ENCODE data around the gene TPP1. TPM values are rescaled to one million over a fixed set of nuclear protein-coding genes. Genes with fewer than 3 reads are reported as not detected.

Gene TPP1
- polyA plus RNA-seq, 2 of the 4 experiments (the other 2 are of a cell fraction), result 41.6 to 53.2 TPM

DNA sequence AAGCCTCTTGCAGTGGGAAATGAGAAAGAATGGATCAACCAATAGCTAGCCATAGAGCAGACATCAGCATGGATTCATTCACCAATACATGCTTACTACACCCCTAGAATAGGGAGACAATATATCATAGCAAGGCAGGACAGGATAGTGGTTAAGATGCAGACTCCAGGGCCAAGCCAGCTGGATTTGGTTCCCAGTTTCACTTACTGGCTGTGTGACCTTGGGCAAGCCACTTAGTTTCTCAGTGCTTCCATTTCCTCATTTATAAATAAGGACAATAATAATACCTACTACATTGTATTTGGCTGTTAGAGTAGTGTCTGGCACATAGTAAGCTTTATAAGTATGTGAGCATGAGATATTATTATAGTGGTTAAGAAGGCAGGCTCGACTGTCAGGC, 29.3 kb upstream of the TPP1 start:
- FAIRE-seq (no peak), DNase-seq (ENCODE audit: low read depth in 1 of 2, low spot score in 1 of 2) (no peak), ATAC-seq (no peak)
- Histone ChIP-seq H3K27ac (no peak overlapping the region), H3K4me2 (no peak overlapping the region), H3K9me3 (no peaks in the 10 kb centered on the region), H3K4me1 (no peaks in the 10 kb centered on the region), H3K4me3 (no peak overlapping the region)
- TF ChIP-seq NPAS2 (CRISPR knock-in tag; IDR thresholded peaks at IDR 0.05; ENCODE audit: borderline replicate concordance), result no peak
- TF ChIP-seq ZC3H11A (IDR thresholded peaks at IDR 0.05), result no peak
- no peak for TF ChIP-seq BHLHE40 (IDR thresholded peaks at IDR 0.05; ENCODE audit: low read depth, low read length)
- no peak for TF ChIP-seq KDM5A (IDR thresholded peaks at IDR 0.05)
- no peak for TF ChIP-seq FOSB (CRISPR knock-in tag; IDR thresholded peaks at IDR 0.05)
- TF ChIP-seq ZFP36 (IDR thresholded peaks at IDR 0.05; ENCODE audit: borderline replicate concordance, partially characterized antibody), result no peak
- no peak for TF ChIP-seq RCOR1 (IDR thresholded peaks at IDR 0.05; ENCODE audit: low read depth, low read length)
- TF ChIP-seq HOXB5 (CRISPR knock-in tag; IDR thresholded peaks at IDR 0.05), result no peak
- TF ChIP-seq KDM1A (IDR thresholded peaks at IDR 0.05; ENCODE audit: low read depth), result no peak
- no peak for TF ChIP-seq CBX2 (IDR thresholded peaks at IDR 0.05; ENCODE audit: borderline replicate concordance, low read depth)
- no peak for TF ChIP-seq EP300 (IDR thresholded peaks at IDR 0.05)
- TF ChIP-seq PHF8 (IDR thresholded peaks at IDR 0.05; ENCODE audit: borderline replicate concordance, low read depth), result no peak
- POLR2A ChIA-PET, result no interaction called here
- 6% methylated on average over 1 of the region's 1 CpG for WGBS (ENCODE audit: missing lambda C conversion rate)
- CTCF ChIA-PET, result interaction anchor here (1.7 kb wide), 1 partner anchor 10 kb away, joined by 4 read pairs; no protein-coding TSS in a partner anchor

DNA sequence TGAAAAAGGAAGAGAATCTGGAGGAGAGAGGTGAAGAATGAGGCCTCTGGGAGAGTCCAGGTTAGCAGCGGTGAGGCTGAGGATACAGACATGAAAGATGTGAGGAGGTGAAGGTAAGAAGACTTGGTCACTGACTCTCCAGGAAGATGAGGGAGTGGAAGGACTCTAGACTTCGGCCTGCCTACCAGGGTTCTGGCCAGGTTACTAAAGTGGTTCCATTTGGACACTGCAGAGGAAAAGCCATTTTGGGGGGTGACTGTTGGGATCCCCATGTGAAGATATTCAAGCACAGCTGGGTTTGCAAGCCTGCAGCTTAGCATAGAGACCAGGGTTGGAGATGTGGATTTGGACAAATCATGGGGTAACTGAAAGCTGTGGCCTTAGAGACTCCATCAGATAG, 28.6 kb upstream of the TPP1 start:
- ATAC-seq (no peak), FAIRE-seq (no peak), DNase-seq (ENCODE audit: low read depth in 1 of 2, low spot score in 1 of 2) (no peak)
- WGBS (ENCODE audit: missing lambda C conversion rate), result 58% methylated on average over 2 of the region's 2 CpGs
- TF ChIP-seq GATA3 (IDR thresholded peaks at IDR 0.05; ENCODE audit: borderline replicate concordance) (no peak), ZC3H11A (IDR thresholded peaks at IDR 0.05) (no peak), HOXB5 (CRISPR knock-in tag; IDR thresholded peaks at IDR 0.05) (no peak)
- TF ChIP-seq, protein P1, sequence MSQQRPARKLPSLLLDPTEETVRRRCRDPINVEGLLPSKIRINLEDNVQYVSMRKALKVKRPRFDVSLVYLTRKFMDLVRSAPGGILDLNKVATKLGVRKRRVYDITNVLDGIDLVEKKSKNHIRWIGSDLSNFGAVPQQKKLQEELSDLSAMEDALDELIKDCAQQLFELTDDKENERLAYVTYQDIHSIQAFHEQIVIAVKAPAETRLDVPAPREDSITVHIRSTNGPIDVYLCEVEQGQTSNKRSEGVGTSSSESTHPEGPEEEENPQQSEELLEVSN (IDR thresholded peaks at IDR 0.05; ENCODE audit: borderline replicate concordance, low read depth), result no peak
- H3K27ac ChIP-seq, result no peak overlapping the region
- no peaks in the 10 kb centered on the region for H3K9me3 ChIP-seq
- ChIA-PET CTCF (interaction anchor here (1.7 kb wide), 1 partner anchor 10 kb away, joined by 4 read pairs; no protein-coding TSS in a partner anchor), POLR2A (no interaction called here)
- no peak overlapping the region for H3K4me3 ChIP-seq
- no peak overlapping the region for H3K4me2 ChIP-seq
- H3K4me1 ChIP-seq, result no peaks in the 10 kb centered on the region

DNA sequence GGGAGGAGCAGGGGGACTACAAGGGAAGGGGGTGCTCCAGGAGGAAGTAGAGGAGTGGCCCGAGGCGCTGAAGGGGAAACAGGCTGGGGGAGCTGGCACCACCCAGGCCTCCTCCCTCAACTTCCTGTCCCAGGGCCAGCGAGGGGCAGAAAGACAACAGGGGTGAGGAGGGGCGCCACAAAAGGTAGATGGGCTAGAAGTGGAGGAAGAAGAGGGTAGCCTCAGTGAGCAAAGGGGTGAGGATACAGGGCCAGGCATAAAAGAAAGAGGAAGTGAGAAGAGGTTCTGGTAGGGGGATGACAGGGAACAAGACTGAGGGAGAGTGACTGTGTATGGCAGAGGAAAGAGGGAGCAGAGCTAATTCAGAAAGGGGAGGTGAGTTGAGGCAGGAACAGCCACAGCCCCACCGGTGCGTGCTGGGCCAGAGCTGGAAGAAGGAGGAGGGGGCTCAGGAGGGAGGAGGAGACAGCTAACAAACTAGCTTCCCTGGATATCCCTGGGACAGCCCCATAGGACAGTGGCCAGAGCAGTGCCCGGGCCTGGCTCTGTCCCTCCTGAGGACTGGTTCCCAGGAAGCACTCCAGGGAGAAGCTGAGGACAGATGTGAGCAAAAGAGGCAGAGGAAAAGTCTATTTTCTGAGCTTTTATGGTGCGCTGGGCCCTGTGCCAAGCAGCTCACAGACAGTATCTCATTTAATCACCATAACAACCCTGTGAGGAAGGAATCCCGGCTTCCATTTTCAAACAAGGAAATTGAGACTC, 27.9 kb upstream of the TPP1 start:
- no peak overlapping the region for H3K4me3 ChIP-seq
- no peak for FAIRE-seq
- H3K9me3 ChIP-seq, result no peaks in the 10 kb centered on the region
- H3K27ac ChIP-seq, result no peak overlapping the region
- H3K4me2 ChIP-seq, result no peak overlapping the region
- no peaks in the 10 kb centered on the region for H3K4me1 ChIP-seq
- 49% methylated on average over 9 of the region's 9 CpGs for WGBS (ENCODE audit: missing lambda C conversion rate)
- TF ChIP-seq, protein P2, sequence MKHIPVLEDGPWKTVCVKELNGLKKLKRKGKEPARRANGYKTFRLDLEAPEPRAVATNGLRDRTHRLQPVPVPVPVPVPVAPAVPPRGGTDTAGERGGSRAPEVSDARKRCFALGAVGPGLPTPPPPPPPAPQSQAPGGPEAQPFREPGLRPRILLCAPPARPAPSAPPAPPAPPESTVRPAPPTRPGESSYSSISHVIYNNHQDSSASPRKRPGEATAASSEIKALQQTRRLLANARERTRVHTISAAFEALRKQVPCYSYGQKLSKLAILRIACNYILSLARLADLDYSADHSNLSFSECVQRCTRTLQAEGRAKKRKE (CRISPR knock-in tag; IDR thresholded peaks at IDR 0.05; ENCODE audit: low read depth), result no peak
- TF ChIP-seq GATA3 (IDR thresholded peaks at IDR 0.05; ENCODE audit: borderline replicate concordance) (no peak), HOXB5 (CRISPR knock-in tag; IDR thresholded peaks at IDR 0.05) (no peak)
- no peak for DNase-seq (ENCODE audit: low read depth in 1 of 2, low spot score in 1 of 2)
- ChIA-PET CTCF (no interaction called here), POLR2A (no interaction called here)
- ATAC-seq, result no peak

DNA sequence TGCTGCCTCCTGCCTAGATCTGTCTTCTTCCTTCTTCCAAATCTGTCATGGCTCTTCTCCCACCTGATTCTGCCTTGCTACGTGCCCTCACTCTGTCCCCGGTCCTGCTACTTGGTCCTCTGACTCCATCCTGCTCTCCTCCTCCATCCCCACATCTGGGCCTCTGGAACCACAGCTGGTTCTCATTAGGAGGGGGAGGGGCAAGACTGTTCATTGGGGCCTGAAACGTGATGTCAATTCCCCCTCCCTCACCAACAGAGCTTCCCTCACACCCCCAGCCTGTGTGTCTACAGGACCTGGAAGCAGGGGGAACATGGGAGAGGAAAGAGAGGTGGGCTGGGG, 27.3 kb upstream of the TPP1 start:
- Histone ChIP-seq H3K9me3 (no peaks in the 10 kb centered on the region), H3K4me3 (no peak overlapping the region), H3K4me1 (no peaks in the 10 kb centered on the region), H3K4me2 (no peak overlapping the region), H3K27ac (no peak overlapping the region)
- TF ChIP-seq, protein P3, sequence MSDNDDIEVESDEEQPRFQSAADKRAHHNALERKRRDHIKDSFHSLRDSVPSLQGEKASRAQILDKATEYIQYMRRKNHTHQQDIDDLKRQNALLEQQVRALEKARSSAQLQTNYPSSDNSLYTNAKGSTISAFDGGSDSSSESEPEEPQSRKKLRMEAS (IDR thresholded peaks at IDR 0.05), result no peak
- TF ChIP-seq KDM1A (IDR thresholded peaks at IDR 0.05; ENCODE audit: low read depth) (no peak), FOSL2 (IDR thresholded peaks at IDR 0.05) (no peak), FOSL2 (CRISPR knock-in tag; IDR thresholded peaks at IDR 0.05) (no peak), CHD4 (IDR thresholded peaks at IDR 0.05; ENCODE audit: borderline replicate concordance) (no peak), RFX5 (IDR thresholded peaks at IDR 0.05) (no peak), GATA3 (IDR thresholded peaks at IDR 0.05; ENCODE audit: borderline replicate concordance) (no peak), MYC (IDR thresholded peaks at IDR 0.05; ENCODE audit: borderline replicate concordance, low read length) (no peak), CBX2 (IDR thresholded peaks at IDR 0.05; ENCODE audit: borderline replicate concordance, low read depth) (no peak)
- TF ChIP-seq, protein P4, sequence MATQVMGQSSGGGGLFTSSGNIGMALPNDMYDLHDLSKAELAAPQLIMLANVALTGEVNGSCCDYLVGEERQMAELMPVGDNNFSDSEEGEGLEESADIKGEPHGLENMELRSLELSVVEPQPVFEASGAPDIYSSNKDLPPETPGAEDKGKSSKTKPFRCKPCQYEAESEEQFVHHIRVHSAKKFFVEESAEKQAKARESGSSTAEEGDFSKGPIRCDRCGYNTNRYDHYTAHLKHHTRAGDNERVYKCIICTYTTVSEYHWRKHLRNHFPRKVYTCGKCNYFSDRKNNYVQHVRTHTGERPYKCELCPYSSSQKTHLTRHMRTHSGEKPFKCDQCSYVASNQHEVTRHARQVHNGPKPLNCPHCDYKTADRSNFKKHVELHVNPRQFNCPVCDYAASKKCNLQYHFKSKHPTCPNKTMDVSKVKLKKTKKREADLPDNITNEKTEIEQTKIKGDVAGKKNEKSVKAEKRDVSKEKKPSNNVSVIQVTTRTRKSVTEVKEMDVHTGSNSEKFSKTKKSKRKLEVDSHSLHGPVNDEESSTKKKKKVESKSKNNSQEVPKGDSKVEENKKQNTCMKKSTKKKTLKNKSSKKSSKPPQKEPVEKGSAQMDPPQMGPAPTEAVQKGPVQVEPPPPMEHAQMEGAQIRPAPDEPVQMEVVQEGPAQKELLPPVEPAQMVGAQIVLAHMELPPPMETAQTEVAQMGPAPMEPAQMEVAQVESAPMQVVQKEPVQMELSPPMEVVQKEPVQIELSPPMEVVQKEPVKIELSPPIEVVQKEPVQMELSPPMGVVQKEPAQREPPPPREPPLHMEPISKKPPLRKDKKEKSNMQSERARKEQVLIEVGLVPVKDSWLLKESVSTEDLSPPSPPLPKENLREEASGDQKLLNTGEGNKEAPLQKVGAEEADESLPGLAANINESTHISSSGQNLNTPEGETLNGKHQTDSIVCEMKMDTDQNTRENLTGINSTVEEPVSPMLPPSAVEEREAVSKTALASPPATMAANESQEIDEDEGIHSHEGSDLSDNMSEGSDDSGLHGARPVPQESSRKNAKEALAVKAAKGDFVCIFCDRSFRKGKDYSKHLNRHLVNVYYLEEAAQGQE (IDR thresholded peaks at IDR 0.05), result no peak
- 82% methylated on average over 2 of the region's 3 CpGs for WGBS (ENCODE audit: missing lambda C conversion rate)
- ChIA-PET CTCF (no interaction called here), POLR2A (no interaction called here)
- no peak for DNase-seq (ENCODE audit: low read depth in 1 of 2, low spot score in 1 of 2)
- ATAC-seq, result no peak
- no peak for FAIRE-seq
